K562 (cell line): ENCODE data around the gene RNF39. TPM values are rescaled to one million over a fixed set of nuclear protein-coding genes. Genes with fewer than 3 reads are reported as not detected.

Experiments used
- CCAR2 ChIP-seq: fragments of 200-400 bp; formaldehyde crosslinking; IDR thresholded peaks from 2 replicates; pipeline ENCODE4 v1.6.1; 2017; ENCODE audit warnings: mild to moderate bottlenecking, low read depth, low read length
- NRF1 ChIP-seq, 2 experiments: fragments of 450-650 bp; IDR thresholded peaks in 1 of 2; conservative IDR thresholded peaks in 1 of 2; 2 replicates each; pipeline ENCODE4 v1.6.1; 2014; ENCODE audit warnings: mild to moderate bottlenecking in 2 of 2
- POLR2AphosphoS5 ChIP-seq: IDR thresholded peaks from 2 replicates; pipeline ENCODE4 v1.6.1; 2011; ENCODE audit warnings: mild to moderate bottlenecking, low read depth, low read length, moderate library complexity; ENCODE audit not compliant: control insufficient read depth, insufficient read depth
- RAD21 ChIP-seq, 2 experiments: fragments of 250-450 bp in 1 of 2; fragments of 450-650 bp in 1 of 2; sonication (Bioruptor Pico) in 1 of 2; formaldehyde crosslinking in 1 of 2; IDR thresholded peaks in 1 of 2; conservative IDR thresholded peaks in 1 of 2; 2 replicates each; pipeline versions ENCODE4 v1.4.0 to v1.8.0; 2020 to 2022; ENCODE audit warnings: mild to moderate bottlenecking in 2 of 2, moderate library complexity in 1 of 2
- ZKSCAN3 ChIP-seq: fragments of 250-450 bp; sonication (Bioruptor Pico); IDR thresholded peaks from 2 replicates; pipeline ENCODE4 v1.4.0; 2020
- ZNF785 ChIP-seq: fragments of 250-450 bp; sonication (Bioruptor Pico); IDR thresholded peaks from 2 replicates; pipeline ENCODE4 v1.4.0; 2020; ENCODE audit warnings: mild to moderate bottlenecking
- ZNF830 ChIP-seq: fragments of 250-450 bp; sonication (Bioruptor Pico); IDR thresholded peaks from 2 replicates; pipeline ENCODE4 v1.5.0; 2021; ENCODE audit warnings: mild to moderate bottlenecking
- polyA plus RNA-seq, 8 experiments: library from polyadenylated mRNA; depleted of rRNA in 4 of 8; stranded (reverse) in 5 of 8; unstranded in 3 of 8; fragments of >200 nt; fragmentation: Nextera tagmentation in 2 of 8; fragmentation: Illumina TruSeq in 1 of 8; extraction: Ambion mirVana in 2 of 8; extraction: Trizol in 1 of 8; gene quantifications; 2 replicates each; pipeline versions ENCODE4 v1.2.1 to v1.2.3, GENCODE V29; 2011 to 2014; ENCODE audit warnings: inconsistent platforms in 1 of 8, missing spikeins in 1 of 8
- total RNA-seq, 7 experiments: library from RNA; depleted of rRNA in 6 of 7; stranded (reverse); fragments of >200 nt in 6 of 7; fragmentation: Illumina TruSeq in 2 of 7; extraction: Trizol in 2 of 7; gene quantifications; 2 replicates each; pipeline versions ENCODE4 v1.2.1 to v1.2.3, GENCODE V29; 2011 to 2021; ENCODE audit warnings: low replicate concordance in 1 of 7
- TF ChIP-seq, protein P1 (sequence below): sonication (generic); formaldehyde crosslinking; IDR thresholded peaks from 2 replicates; pipeline ENCODE4 v1.8.0; 2022; ENCODE audit warnings: mild to moderate bottlenecking, missing genetic modification reagents
- TF ChIP-seq, protein P2 (sequence below): IDR thresholded peaks from 2 replicates; pipeline ENCODE4 v1.6.1; 2011; ENCODE audit warnings: borderline replicate concordance, low read depth, mild to moderate bottlenecking, moderate library complexity, low read length; ENCODE audit not compliant: insufficient read depth, poor library complexity, severe bottlenecking

The RNF39 gene
- total and polyA plus RNA-seq, 9 of the 15 experiments (the other 6 are each of a cell fraction or from before 2014, with no cell fraction given): not detected

DNA sequence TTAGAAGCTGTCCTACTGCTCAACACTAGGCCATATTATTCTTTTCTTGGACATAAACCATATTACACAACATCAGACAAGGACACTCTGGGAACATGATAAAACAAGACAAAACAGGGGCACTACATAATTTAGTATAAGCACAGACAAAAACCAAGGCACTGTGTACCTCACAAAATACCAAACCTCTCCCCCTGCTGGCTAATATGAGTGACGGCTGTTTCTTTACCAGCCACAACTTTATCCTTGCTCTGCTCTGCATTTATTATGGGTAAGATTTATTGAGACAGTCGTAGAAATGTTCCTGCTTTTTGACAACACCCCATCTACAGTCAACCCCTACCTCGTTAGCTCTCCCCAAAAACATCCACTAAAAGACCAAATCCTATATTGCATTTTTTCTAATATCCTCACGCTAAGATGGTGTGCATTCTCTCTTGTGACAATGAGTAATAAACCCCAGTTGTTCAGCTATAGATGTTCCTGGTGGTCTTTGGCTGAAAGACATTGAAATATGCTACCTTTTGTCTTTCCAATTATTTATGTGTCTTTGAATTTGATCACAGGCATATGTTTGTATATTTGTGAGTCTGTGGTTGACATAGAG lies 38.3 kb downstream of the RNF39 start (continued):
- TF ChIP-seq, protein P1, sequence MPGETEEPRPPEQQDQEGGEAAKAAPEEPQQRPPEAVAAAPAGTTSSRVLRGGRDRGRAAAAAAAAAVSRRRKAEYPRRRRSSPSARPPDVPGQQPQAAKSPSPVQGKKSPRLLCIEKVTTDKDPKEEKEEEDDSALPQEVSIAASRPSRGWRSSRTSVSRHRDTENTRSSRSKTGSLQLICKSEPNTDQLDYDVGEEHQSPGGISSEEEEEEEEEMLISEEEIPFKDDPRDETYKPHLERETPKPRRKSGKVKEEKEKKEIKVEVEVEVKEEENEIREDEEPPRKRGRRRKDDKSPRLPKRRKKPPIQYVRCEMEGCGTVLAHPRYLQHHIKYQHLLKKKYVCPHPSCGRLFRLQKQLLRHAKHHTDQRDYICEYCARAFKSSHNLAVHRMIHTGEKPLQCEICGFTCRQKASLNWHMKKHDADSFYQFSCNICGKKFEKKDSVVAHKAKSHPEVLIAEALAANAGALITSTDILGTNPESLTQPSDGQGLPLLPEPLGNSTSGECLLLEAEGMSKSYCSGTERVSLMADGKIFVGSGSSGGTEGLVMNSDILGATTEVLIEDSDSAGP: no peak
- TF ChIP-seq RAD21 (CRISPR knock-in tag; conservative IDR thresholded peaks at IDR 0.05 in 1 of 2, IDR thresholded peaks at IDR 0.05 in 1 of 2): peak in 1 of 2 experiments; percentile 43; a peak in 1 of 4 replicates
- TF ChIP-seq ZNF785 (CRISPR knock-in tag): no peak
- no peak for TF ChIP-seq POLR2AphosphoS5
- TF ChIP-seq CCAR2: no peak
- TF ChIP-seq, protein P2, sequence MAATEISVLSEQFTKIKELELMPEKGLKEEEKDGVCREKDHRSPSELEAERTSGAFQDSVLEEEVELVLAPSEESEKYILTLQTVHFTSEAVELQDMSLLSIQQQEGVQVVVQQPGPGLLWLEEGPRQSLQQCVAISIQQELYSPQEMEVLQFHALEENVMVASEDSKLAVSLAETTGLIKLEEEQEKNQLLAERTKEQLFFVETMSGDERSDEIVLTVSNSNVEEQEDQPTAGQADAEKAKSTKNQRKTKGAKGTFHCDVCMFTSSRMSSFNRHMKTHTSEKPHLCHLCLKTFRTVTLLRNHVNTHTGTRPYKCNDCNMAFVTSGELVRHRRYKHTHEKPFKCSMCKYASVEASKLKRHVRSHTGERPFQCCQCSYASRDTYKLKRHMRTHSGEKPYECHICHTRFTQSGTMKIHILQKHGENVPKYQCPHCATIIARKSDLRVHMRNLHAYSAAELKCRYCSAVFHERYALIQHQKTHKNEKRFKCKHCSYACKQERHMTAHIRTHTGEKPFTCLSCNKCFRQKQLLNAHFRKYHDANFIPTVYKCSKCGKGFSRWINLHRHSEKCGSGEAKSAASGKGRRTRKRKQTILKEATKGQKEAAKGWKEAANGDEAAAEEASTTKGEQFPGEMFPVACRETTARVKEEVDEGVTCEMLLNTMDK: peak; percentile 35
- no peak for TF ChIP-seq NRF1 (conservative IDR thresholded peaks at IDR 0.05 in 1 of 2, IDR thresholded peaks at IDR 0.05 in 1 of 2)
- no peak for TF ChIP-seq ZKSCAN3 (CRISPR knock-in tag)
- no peak for TF ChIP-seq ZNF830 (CRISPR knock-in tag)
- TF ChIP-seq, all 486 proteins: peak for 6
